Measurements from ENCODE around the gene CACNG4.

GRCh38 chr17:66964930-66965800 is 658 bp downstream of the CACNG4 start:
- TF ChIP-seq CTCF (IDR thresholded peaks at IDR 0.05; ENCODE audit: poor library complexity, severe bottlenecking) (no peak), EP300 (conservative IDR thresholded peaks at IDR 0.05; ENCODE audit: poor library complexity, severe bottlenecking) (peak; percentile 59), POLR2AphosphoS5 (IDR thresholded peaks at IDR 0.05) (peak; percentile 81), TAF1 (IDR thresholded peaks at IDR 0.05; ENCODE audit: low read depth) (peak; percentile 56), SMC3 (conservative IDR thresholded peaks at IDR 0.05; ENCODE audit: poor library complexity) (peak; percentile 24)

Data from neural cell (in vitro differentiated cells).